ENCODE data around the gene DUOXA1.
"Not testable (repeated sequence)": the region's sequence is repeated elsewhere in the genome, so short reads cannot be mapped to it uniquely, and the experiment has no call there.

The DUOXA1 gene

DNA sequence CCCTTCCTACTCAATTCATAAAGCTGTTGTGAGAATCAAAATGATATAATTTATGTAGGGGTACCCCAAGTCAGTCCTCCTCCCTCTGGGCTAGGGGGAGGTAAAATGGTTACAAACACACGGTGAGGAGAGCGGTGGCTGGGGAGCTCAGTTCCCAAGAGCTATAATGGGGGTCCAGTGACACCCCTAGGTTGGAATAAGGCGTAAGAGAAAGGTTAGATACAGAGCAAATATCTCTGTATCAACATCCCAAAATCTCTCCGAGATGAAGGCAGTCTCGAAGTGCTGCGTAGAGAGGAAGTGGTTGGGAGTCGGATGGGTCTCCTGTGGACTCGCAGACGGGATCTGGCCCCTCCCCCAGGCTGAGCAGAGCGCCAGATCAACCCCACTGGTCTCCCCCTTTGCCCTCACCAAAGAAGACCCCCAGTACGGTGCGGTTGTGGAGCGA is 17.5 kb downstream of the DUOXA1 start:
- DNase-seq: no peak

DNA sequence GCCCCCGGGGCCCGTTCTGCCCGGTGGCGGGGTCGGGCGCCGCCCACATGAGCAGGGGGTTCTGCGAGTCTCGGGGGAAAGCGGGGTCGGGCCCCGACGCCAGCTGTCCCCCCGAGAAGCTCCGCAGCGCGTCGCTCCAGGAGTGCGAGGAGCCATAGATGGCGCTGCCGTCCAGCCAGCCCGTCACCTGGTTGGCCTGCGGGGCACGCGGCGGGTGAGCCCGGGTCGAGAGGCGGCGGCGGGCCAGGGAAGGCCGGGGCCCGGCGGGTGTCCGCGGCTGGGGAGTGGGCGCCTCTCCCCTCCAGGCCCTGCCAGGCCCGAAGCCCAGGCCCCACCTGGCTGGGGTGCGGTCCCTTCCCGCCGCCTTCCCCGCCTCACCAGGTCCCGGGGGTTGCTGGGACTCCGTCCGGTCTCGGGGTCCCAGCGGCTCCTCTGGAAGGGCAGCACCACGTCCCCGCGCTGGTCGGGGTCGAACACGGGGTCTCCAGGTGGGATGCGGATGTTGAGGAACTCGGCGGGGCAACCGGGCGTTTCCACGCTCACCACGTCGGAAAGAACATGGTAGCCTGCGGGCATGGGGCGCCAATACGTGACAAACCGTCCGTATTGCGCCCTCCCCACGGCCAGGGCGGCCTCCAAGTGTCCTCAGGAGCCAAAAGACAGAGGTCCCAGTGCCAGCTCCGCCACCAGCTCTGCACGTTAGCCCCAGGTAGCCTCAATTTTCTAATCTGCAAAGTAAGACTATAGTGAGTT is 18.1 kb downstream of the DUOXA1 start:
- no peak for DNase-seq

DNA sequence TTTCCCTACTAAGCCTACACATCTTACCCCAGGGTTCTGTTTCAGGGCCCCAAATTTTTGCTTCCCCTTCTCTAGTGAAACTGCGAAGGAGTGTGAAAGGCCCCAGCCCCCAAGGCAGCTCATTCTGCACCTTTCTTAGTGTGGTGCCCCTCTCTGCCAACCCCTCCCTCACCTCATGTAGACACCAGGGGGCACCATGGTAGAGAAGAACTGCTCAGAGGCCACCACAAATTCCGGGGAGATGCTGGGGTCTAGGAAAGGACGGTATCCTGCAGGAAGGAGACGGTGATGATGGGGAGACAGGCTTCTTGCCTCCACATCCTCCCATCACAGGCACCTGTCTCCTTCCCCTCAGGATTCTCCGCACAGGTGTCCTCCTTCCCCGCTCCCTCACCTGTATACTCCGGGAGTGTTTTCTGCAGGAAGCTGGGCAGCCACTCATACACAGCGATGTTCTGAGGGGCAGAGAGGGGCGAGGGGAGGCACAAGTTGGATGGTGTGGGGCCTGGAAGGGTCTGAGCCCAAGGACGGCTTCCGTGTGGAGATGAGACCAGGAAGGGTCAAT is 19.3 kb downstream of the DUOXA1 start:
- peak in 1 of 6 experiments; percentile 7 for DNase-seq

DNA sequence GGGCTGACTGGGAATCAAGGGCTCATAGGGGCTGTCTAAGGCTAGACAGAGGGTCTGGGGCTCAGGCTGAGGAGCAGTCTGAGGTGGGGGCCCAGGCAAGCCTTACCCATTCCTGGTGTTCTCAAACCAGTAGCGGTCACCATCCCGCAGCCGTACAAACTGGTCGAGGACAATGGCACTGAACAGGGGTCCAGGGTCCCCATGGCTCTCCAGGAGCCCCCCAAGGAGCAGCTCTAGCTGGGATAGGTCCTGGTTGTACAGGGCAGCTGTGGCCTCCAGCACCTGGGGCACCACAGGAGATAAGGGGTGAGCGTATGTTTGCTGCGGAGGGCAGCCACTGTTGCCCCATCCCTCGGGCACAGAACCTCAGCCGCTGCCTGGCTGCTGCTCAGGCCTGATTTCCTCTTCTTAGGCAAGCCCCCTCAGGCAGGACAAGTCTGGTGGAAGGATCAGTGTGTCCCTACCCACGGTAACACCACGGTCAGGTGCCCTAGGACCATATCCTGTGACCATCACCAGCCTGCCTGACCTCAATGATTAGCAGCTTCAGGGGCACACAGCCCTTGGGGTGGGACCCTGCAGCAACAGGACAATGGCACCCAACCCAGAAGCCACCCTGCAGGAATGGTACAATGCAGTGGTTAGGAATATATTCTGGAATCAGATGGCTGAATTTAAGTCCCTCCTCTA is 21.6 kb downstream of the DUOXA1 start:
- DNase-seq: no peak

DNA sequence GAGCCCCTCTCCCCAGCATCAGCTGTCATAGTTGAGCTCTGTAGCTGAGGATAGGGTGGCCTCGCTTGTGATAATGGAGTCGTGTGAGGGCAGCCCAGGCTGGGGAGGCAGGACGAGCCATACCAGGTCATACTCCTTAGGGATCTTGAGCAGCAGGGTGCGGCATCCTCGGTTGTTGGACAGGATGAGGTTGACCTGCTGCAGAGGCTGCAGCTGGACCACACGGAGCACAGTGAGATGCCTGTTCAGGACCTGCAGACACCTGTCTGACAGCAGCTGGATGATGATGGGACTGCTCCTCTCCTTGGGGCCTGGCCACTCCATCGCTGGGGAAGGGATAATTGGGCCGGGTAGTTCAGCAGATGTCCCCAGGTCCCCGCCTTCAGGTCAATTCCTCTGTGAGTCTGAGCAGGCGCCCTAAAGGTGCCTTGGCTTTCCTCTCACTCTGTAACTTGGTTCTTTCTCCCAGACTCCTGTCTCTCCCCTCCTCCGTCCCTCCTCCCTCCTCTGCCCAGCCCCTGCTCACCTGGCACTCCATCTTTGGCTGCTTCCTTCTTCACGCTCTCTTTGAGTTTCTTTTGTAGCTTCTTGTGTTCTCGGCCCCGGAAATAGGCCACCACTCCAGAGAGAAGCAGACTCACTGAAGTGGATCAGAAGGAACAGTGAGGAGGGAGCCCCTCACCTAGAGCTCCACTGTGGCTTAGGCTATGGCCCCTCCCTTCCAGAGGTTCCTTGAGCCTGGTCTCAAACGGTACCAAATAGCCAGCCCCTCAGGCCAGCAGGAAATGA is 23.5 kb downstream of the DUOXA1 start:
- DNase-seq: no peak

DNA sequence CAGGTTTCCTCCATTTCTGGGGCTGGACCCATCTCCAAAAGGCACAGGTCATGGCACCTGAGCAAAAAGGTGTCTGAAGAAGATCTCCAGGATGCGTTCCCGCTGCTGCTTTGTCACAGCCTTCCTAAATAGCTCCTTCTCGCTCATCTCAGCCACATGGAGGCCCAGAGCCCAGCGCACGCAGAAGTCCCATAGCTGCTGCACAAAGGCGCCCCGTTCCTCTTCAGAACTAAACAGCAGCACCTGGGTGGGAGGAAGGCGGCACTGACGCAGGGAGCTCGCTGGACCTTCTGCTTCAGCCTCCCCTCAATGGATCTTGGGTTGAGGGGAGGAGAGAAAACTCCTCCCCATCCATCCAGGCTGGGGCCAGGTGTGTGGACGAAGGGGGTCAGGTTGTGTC is 24.1 kb downstream of the DUOXA1 start:
- no peak for DNase-seq

DNA sequence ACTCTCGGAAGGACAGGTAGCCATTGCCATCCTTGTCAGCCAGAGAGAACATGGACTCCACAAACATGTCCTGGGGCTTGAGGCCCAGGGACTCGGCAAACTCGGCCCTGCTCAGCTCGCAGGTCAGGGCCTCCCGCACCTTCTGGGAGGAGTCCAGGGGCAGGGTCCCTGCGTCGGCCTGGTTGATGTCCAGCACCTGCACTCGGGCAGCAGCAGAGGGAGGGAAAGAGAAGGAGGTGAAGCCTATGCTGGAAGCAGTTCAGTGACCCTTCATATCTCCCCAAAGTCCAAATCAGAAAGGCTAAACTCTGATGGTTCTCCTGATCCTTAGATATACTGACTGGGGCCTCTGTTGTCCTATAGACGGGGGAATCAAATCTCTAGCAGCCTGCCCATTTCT is 25.5 kb downstream of the DUOXA1 start:
- not testable (repeated sequence) for DNase-seq

DNA sequence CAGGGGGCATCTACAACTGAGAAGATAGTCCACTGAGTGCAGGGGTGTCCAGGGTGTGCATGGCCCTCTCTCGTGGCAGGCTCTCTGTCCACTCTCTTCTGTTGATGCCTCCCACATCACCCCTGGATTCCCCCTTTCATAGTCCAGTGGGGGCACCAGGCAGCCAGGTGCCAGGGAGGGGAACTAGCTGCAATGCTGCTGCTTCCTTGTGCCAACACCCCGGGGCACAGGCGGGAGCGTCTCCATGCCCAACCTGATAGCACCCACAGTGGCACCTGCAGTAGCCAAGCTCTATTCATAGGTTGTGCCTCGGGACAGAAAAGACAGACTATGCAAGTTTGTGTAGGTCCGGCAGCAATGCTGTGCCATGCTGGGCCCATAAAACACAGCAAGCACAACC is 27.5 kb downstream of the DUOXA1 start:
- no peak for DNase-seq

DNA sequence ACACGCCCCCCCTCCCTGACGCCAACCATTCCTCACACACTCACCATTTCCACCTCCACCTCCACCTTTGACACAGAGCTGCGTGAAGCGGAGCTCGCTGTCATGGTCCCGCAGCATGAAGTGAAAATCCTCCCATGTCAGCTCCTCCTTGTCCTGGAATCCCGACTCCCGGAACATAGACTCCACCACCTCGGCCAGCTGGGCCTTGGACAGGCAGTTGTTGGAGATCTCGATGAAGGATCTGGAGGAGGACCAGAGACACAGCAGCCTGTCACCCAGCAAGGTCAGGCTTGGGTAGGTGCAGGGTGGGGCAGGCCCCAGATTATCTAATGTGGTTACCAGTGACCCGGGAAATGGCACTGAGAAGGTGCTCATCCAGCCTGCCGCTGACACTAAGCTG is 27.9 kb downstream of the DUOXA1 start:
- no peak for DNase-seq

DNA sequence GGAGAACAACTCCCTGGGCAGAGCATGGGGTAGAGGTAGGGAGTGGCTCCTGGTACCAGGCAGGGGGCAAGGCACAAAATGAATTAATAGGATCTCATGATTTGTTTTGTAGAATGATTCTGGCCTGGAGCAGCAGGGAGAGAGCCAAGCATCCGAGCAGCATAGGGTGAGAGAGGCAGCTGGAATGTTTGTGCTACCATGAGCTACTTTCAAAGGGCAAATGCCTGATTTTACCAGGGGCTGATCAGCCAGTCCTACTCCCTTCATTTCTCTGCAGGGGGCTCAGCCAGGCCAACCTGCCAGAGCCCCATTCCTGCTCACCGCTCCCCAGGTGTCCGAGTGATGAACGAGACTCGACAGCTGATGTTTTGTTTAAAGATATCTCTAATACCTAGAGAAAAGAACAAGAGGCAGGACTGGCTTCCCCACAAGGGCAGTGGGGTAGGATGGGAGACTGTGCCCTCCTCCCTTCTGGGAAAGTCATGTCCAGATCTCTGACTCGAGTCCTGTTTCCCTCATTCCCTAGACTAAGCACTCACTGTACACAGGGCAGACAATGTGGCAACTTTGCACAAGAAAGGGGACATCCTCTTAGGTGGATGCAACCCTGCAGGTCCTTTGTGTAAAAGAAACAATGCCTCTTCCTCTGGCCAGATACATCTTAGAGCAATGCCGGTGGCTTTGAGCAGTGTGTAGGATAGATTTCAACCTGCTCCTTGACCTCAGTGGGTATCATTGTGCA is 28.6 kb downstream of the DUOXA1 start:
- no peak for DNase-seq

DNA sequence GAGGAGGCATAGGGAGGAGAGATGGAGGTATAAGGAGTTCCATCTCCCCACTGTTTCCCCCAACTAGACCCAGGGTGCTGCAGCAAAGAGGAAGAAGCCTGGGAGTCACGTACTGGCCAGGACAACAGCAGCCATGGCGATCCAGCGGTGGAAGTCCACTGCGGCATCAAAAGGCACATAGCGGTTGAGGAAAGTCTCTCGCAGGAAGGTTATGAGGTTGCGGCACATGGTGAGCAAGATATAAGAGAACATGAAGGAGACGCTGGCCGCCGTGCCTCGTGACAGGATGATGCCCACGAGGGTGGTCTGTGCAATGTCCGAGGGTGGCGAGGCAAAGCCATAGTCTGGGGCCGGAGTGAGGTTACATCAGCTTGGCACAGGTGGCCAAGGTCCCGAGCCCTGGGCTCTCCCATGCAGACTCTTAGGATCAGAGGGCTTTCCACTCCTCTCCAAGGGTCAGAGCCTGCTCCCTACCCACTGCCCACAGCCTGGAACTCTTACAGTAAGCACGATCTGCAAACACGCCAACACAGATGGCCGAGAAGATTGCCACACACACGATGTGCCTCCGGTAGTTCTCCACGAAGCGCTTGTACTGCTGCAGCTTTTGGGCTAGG is 30.0 kb downstream of the DUOXA1 start:
- no peak for DNase-seq

DNA sequence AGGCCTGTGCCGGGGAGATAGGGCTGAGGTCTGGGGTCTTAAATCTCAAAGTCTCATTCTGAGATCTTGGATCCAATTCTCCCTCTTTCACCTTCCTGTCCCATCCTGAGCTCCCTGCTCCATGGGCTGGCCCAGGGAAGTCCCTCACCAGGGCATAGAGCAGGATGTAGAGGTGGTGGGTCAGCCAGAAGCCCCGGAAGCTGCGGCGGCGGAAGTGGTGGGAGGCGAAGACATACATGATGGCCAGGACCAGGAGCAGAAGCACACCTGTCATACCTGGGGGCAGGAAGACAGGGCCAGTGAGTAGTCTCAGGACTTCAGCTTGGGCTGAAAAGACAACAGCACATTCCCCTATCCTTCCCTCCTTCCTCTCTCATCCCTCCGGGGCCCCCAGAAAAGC is 32.2 kb downstream of the DUOXA1 start:
- no peak for DNase-seq

DNA sequence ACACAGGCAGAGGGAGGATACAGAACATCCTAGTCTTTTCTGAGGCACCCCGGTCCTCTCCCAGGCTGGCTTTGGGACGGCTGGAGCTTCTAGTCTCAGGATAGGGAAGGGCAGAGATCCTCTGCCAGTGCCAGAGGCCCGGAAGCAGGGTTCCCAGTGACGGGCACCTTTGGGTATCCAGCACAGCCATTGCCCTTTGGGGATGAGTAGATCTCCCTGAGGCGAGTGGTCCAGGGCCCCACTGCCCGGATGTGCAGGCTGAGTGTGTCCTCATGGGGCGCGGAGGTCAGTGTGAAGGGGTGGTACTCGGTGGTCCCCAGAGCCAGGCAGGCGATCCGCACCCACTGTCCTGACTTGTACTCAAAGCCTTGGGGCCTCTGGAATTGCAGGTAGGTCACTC is 34.0 kb downstream of the DUOXA1 start:
- DNase-seq: no peak

DNA sequence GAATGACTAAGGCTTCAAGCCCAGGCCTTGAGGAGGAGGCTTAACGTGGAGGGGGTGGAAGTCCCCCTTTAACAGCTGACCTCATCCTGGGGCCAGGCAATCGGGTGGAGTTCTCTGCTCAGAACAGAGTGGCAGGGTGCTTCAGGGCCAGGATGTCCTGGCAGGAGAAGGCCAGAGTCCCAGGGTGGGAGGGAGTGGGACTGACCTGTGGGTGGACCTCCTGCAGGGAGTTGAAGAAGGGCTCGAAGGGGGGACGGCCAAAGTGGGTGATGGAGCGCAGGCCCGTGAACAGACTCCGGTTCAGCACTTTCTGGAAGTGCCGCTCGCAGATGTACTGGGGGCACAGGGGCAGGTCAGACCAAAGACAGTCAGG is 35.3 kb downstream of the DUOXA1 start:
- no peak for DNase-seq

DNA sequence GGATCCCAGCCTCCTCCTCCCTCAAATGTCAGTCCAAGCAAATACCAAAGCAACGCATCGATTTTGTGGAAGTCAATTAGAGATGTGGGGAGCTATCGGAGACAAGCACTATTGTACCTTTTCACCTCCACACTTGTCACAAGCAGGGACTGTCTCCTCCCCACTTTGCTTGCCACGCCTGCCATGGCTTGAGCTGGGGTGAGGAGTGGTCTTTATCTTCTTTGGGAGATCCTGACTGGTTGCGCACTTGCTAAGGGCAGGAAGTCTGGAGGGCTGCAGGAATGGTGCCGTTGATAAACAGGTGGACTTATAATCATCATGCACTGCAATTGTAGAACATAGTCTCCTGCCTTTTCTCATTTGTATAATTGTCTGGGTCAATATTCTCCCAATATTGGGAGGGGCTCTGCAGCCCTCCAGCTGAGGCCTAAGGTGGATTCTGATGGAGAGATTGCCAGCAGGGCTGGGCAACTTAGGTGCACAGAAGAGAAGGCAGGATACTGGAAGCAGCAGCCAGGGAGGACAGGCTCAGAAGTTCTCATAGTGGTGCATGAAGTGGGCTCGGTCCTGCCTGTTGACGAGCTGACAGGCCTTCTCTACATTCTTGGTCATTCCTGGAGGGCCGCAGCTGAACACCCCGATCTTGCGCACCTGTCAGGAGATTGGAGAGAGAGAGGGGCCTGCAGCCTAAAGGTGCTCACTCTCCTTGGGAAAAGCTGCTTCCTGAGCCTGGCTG is 35.9 kb downstream of the DUOXA1 start:
- DNase-seq: no peak

DNA sequence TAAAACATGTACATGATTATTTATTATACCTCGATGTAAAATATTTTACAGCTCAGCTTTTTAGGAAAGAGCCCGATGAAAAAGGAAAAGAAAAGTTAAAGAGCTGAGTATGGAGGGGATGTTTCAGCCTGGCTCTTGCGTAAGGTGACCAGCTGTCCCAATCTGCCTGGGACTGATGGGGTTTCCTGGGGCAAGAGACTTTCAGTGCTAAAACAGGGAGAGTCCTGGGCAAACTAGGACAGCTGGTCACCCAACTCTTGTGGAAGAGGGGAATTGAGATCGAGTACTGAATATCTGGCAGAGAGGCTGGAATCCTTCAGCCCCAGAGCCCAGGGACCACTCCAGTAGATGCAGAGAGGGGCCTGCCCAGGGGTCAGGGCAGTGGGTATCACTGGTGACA is 36.7 kb downstream of the DUOXA1 start:
- DNase-seq: no peak

DNA sequence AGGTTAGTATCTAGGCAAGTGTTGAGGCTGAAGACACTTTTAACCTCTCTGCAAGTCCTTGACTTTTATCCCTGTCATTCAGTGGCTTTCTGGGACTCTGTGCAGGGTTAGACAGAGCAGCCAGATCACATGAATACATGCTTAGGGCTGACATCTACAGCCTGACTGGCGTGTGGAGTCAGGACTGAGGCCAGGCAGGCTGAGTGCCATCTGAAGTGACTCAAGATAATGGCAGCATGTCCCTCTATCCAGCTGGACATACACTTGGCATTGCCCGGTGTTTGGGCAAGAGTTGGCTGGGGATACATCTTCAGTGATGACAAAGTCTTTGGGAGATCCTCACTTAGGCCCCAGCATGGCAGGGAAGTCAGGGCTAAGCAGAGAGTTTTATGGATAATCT is 38.1 kb downstream of the DUOXA1 start:
- DNase-seq: no peak

DNA sequence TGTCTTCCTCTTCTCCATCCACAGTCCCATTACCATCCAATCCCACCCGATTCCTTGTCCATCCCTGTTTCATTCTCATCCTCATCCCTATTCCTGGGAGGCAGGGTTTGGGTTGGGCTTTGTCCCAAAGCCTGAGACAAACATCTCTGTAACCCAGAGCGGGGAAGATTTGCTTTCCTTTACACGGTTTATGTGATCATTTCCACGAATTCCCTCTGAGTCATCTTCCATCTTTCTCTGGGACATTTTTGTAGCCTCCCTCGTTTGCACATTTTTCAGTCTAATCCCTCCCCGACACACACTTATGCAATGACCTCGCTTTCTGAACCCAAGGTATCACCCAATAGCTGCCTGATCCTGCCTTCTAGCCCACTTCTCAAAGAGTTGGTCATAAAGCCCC is 38.5 kb downstream of the DUOXA1 start:
- no peak for DNase-seq

DNA sequence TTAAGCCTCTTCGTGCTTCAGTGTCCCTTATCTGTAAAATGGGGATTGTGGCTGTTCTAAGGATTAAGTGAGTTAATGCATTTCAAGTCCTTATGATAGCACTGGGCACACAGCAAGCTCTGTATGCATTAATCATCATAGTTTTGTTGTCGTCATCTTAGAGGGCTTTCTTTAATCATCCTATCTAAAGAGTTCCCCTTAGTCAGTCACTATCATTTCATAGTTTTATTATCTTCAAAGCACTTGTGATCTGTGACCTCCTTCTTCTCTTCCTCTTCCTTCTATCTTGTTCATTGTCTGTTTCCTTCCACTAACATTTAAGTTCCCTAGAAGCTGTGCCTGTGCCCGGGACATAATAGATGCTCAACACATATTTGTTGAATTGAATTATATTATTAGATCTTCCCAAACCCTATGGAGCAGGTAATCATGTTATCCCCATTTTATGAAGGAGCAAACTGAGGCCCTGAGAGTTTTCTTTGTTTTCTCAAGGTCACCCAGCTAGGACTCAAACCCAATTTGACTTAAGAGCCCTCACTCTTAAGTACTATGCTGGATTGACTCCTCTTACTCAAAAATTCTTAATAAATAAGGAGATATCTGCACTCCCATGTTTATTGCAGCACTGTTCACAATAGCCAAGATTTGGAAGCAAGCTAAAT is 39.8 kb downstream of the DUOXA1 start:
- no peak for DNase-seq

DNA sequence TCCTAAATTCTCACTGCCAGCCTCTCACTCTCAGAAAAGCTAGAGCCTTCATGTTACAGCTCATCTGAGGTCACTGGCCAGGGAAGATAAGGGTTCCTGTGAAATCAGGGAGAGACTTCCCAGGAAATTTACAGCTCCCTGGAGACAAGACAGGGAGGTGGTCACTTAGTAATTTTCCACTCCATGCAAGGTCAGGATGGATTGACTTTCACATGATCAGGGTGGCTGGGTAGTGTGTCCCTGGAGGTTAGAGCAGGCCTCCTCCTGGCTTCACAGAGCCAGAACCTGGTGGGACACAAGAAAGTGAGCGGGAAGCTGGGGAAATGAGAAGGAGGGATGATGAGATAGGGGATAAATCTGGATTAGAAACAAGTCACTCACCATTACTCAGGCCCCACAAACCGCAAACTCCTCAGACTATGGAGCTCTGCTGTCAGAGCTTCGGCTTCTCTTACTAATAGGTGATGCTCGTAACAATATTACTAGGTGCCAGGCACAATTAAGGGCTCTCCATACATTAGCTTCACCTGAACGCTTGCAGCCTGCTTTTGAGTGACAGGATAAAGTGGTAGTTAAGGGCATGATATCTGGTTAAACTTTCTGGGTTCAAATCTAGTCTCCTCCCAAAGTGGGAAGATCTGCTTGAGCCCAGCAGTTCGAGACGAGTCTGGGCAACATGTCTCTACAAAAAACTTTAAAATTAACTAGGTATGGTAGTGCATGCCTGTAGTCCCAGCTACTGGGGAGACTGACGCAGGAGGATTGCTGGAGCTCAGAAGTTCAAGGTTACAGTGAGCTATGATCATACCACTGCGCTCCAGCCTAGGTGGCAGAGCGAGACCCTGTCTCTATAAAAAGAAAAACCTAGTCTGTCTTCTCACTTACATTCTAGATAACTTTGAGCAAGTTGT is 40.6 kb downstream of the DUOXA1 start:
- no peak for DNase-seq

Data from stimulated activated naive CD4-positive, alpha-beta T cell (primary cell).